ENCODE measurements around the gene CENPK. TPM values are rescaled to one million over a fixed set of nuclear protein-coding genes. Genes with fewer than 3 reads are reported as not detected.
A peak's percentile ranks its signal among the peaks of the same experiment; 100 is the strongest.

Gene CENPK
- total and polyA plus RNA-seq, 9 of the 15 experiments (the other 6 are each of a cell fraction or from before 2014, with no cell fraction given) = 30.8 to 134 (median 69.0) TPM

DNA sequence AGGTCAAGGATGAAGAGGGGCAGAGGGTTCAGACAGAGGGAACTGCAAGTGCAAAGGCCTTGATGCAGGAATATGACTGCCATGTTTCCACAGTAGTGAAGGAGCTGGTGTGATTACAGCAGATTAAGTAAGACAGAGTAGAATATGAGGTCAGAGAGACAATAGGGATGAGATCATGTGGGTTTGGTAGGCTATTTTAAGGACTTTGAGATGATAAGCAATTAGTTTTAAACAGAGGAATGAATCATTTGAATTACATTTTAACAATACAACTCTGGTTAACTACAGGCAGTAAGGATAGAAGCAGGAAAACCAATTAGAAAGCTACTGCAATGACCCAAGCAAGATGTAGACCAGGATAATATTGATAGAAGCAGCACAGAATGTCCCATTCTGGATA is 7.7 kb downstream of the CENPK start (continued):
- peak; percentile 61 for TF ChIP-seq ZNF589 (CRISPR knock-in tag; IDR thresholded peaks at IDR 0.05; ENCODE audit: low read depth)
- TF ChIP-seq, protein P1, sequence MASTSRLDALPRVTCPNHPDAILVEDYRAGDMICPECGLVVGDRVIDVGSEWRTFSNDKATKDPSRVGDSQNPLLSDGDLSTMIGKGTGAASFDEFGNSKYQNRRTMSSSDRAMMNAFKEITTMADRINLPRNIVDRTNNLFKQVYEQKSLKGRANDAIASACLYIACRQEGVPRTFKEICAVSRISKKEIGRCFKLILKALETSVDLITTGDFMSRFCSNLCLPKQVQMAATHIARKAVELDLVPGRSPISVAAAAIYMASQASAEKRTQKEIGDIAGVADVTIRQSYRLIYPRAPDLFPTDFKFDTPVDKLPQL (IDR thresholded peaks at IDR 0.05; ENCODE audit: extremely low read depth, insufficient read length) = no peak
- no peak for TF ChIP-seq ZFP1 (CRISPR knock-in tag; IDR thresholded peaks at IDR 0.05)
- no peak for TF ChIP-seq ZNF354B (CRISPR knock-in tag; IDR thresholded peaks at IDR 0.05)

DNA sequence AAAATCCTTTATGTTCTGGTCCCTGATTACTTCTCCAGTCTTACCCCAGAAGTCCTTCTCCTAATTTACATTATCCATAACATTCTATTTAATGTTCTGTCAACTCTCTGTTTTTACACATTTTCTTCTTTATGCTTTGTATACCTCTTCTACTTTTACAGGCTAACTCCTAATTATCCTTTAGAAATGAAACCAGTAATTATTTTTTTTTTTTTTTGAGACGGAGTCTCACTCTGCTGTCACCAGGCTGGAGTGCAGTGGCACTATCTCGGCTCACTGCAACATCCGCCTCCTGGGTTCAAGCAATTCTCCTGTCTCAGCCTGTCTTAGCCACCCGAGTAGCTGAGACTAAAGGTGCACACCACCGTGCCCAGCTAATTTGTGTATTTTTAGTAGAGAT is 9.0 kb downstream of the CENPK start:
- Histone ChIP-seq H3K4me1 (replicated peaks in 1 of 2; ENCODE audit: control insufficient read depth in 2 of 2, insufficient read depth in 2 of 2, low read length in 2 of 2) (no peaks in the 10 kb centered on the region; a peak in 1 of 5 replicates), H3K27ac (ENCODE audit: extremely low read depth, low read depth, low read length) (no peak overlapping the region), H4K20me1 (replicated peaks; ENCODE audit: control insufficient read depth, insufficient read depth, low read length) (peaks cover 5% of the 10 kb centered on the region; the same call in 1 of the 2 replicates), H2AFZ (ENCODE audit: low read depth, low read length) (no peak overlapping the region), H3K4me2 (ENCODE audit: insufficient read depth, low read length) (no peak overlapping the region), H3K9me3 (replicated peaks; ENCODE audit: control insufficient read depth, insufficient read depth, low read depth, low read length) (no peaks in the 10 kb centered on the region), H3K9me1 (ENCODE audit: control insufficient read depth, insufficient read depth, low read length) (no peaks in the 10 kb centered on the region), H3K9ac (ENCODE audit: insufficient read depth in 1 of 2, low read depth in 2 of 2, low read length in 2 of 2) (no peak overlapping the region), H3K79me2 (ENCODE audit: control insufficient read depth, insufficient read depth, low read length) (peaks cover 10% of the 10 kb centered on the region; the same call in 1 of the 3 replicates), H3K4me3 (no peak overlapping the region), H3K27me3 (ENCODE audit: control insufficient read depth in 2 of 2, insufficient read depth in 2 of 2, low read length in 2 of 2) (no peaks in the 10 kb centered on the region), H3K36me3 (ENCODE audit: control insufficient read depth, insufficient read depth, low read length) (peaks cover 81% of the 10 kb centered on the region)
- 71% methylated on average over 5 of the region's 5 CpGs for WGBS (ENCODE audit: insufficient coverage, low coverage, missing lambda C conversion rate)
- in situ Hi-C loops (cut with MboI) = no loop called here
- ATAC-seq (peak; percentile 26; the same call in 2 of the 3 replicates), FAIRE-seq (no peak), DNase-seq (ENCODE audit: extremely low read depth in 1 of 4, low spot score in 3 of 4) (no peak)
- POLR2A ChIA-PET = interaction anchor here (0.6 to 0.9 kb wide), 2 partner anchors 14 to 1056 kb away, joined by 3 read pairs; no protein-coding TSS in a partner anchor
- BruUV-seq (replicated peaks) = no TSS peak
- TF ChIP-seq, protein P2, sequence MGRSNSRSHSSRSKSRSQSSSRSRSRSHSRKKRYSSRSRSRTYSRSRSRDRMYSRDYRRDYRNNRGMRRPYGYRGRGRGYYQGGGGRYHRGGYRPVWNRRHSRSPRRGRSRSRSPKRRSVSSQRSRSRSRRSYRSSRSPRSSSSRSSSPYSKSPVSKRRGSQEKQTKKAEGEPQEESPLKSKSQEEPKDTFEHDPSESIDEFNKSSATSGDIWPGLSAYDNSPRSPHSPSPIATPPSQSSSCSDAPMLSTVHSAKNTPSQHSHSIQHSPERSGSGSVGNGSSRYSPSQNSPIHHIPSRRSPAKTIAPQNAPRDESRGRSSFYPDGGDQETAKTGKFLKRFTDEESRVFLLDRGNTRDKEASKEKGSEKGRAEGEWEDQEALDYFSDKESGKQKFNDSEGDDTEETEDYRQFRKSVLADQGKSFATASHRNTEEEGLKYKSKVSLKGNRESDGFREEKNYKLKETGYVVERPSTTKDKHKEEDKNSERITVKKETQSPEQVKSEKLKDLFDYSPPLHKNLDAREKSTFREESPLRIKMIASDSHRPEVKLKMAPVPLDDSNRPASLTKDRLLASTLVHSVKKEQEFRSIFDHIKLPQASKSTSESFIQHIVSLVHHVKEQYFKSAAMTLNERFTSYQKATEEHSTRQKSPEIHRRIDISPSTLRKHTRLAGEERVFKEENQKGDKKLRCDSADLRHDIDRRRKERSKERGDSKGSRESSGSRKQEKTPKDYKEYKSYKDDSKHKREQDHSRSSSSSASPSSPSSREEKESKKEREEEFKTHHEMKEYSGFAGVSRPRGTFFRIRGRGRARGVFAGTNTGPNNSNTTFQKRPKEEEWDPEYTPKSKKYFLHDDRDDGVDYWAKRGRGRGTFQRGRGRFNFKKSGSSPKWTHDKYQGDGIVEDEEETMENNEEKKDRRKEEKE (IDR thresholded peaks at IDR 0.05; ENCODE audit: borderline replicate concordance in 1 of 2, control insufficient read depth in 1 of 2, low read depth in 2 of 2, low read length in 1 of 2) = no peak
- no peak for TF ChIP-seq HEY1 (CRISPR knock-in tag; IDR thresholded peaks at IDR 0.05; ENCODE audit: borderline replicate concordance)
- TF ChIP-seq, protein P3, sequence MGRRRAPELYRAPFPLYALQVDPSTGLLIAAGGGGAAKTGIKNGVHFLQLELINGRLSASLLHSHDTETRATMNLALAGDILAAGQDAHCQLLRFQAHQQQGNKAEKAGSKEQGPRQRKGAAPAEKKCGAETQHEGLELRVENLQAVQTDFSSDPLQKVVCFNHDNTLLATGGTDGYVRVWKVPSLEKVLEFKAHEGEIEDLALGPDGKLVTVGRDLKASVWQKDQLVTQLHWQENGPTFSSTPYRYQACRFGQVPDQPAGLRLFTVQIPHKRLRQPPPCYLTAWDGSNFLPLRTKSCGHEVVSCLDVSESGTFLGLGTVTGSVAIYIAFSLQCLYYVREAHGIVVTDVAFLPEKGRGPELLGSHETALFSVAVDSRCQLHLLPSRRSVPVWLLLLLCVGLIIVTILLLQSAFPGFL (CRISPR knock-in tag; IDR thresholded peaks at IDR 0.05) = no peak
- no peak for TF ChIP-seq ASH1L (IDR thresholded peaks at IDR 0.05; ENCODE audit: borderline replicate concordance, low read depth, partially characterized antibody)
- no peak for TF ChIP-seq NR3C1 (CRISPR knock-in tag; IDR thresholded peaks at IDR 0.05)
- no peak for TF ChIP-seq XRCC5 (IDR thresholded peaks at IDR 0.05; ENCODE audit: low read depth, low read length)
- TF ChIP-seq NFIX (CRISPR knock-in tag; IDR thresholded peaks at IDR 0.05; ENCODE audit: low read depth) = no peak
- TF ChIP-seq, protein P4, sequence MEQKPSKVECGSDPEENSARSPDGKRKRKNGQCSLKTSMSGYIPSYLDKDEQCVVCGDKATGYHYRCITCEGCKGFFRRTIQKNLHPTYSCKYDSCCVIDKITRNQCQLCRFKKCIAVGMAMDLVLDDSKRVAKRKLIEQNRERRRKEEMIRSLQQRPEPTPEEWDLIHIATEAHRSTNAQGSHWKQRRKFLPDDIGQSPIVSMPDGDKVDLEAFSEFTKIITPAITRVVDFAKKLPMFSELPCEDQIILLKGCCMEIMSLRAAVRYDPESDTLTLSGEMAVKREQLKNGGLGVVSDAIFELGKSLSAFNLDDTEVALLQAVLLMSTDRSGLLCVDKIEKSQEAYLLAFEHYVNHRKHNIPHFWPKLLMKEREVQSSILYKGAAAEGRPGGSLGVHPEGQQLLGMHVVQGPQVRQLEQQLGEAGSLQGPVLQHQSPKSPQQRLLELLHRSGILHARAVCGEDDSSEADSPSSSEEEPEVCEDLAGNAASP (IDR thresholded peaks at IDR 0.05) = no peak
- no peak for TF ChIP-seq MCM5 (IDR thresholded peaks at IDR 0.05; ENCODE audit: low read depth)
- CTCF ChIA-PET (ENCODE audit: low intra/inter-chr PET ratio) = no interaction called here
- intact Hi-C loops (cut with micrococcal nuclease) = no loop called here

Data from K562 (cell line).